Measurements from ENCODE around the gene CCDC142.

CCDC142 gene

DNA sequence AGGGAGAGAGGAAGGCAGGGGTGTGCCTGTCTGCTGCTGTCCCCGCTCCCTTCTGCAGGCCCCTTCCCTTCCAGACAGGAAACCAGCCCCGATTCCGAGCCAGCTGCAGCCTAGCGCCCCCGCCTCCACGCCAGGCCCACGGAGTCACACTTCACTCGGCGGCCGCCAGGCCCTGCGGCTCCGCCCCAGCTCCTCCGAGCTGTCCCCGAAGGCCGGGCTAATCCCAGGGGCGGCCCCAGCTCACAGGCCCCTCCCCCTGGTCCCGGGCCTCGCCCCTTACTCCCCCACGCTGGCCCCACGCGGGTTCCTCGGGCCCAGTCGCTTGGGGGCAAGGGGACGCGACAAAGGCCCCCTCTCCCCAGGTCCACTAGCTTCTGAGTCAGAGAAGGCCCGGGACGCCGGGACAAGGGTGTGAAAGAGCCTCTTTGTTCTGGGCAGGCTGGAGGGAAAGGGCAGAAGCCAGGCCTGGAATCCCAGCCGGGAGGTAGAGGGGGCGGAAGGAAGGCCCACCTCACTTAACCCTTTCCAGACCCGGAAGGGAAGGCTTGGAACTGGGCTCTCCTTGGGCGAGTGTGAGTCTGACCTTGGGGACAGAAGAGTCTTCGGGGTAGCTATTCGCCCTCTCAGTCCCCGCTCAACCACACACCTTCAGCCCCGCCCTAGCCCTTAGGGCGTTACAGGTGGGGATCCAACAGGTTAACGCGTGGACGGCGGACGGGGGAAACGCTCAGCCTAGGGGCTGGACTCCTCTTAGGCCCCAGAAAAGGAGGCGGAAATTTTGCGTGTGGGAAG lies 42.2 kb downstream of the CCDC142 start:
- peak; percentile 51 to 57 for DNase-seq

DNA sequence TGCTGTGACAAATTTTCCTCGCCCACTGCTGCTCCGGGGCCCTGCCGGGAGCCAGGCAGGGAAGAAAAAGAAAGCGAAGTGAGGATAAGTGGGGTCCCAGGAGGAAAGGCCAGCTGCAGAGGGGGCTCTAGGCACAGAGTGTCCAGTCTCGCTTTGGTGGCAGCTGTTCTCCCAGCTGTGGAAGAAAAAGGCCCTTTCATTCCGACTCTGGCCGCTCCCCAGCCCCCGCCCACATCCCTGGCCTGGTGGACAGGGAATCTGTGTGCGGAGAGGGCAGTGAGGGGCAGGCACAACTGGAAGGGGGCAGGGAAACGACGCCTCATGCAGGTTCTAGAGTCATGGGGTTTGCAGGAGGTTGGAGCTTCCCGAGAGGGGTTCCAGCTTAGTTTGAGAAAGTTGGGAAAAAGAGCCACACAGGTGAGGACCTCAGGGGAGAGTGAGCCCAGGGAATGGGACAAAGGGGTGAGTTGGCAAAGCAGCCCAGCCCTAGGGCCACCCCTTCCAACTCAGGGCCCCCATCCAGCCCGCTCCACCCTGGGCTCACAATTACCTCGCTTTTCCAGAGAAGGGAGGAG lies 42.9 kb downstream of the CCDC142 start:
- DNase-seq = no peak

DNA sequence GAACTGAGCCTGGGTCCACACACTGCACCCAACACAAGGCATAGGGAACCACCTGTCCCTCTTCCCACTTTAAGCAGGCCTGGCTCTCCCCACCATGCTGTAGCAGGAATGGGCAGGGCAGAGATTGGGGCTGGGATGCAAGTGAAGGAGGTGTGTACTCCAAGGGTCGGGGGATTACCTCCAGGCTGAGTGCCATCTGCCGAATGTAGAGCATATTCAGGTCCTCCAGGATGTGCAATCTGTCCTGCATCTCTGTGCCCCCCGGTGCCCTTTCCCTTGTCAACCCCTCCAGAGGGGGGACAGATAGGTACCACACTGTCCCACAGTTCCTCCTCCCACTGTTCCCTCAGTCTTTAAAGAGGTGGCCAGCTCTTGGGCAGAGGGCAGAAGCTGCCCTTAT lies 43.4 kb downstream of the CCDC142 start:
- no peak for DNase-seq

DNA sequence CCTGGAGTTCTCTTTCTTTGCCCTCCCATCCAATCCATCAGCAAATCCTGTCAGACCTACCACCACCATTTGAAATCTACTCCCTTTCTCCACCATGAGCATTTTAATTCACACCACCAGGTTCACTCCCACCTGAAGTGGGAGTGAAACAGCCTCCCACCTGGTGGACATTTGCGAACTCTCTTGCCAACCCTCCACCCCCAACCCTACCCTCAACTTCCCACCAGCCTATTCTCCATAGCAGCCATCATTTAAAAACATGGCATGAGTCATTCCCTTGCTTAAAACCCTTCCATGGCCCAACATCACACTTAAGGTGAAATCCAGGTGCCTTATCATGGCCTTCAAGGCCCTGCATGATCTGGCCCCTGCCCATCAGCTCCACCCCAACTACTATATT lies 44.5 kb downstream of the CCDC142 start:
- no peak for DNase-seq

DNA sequence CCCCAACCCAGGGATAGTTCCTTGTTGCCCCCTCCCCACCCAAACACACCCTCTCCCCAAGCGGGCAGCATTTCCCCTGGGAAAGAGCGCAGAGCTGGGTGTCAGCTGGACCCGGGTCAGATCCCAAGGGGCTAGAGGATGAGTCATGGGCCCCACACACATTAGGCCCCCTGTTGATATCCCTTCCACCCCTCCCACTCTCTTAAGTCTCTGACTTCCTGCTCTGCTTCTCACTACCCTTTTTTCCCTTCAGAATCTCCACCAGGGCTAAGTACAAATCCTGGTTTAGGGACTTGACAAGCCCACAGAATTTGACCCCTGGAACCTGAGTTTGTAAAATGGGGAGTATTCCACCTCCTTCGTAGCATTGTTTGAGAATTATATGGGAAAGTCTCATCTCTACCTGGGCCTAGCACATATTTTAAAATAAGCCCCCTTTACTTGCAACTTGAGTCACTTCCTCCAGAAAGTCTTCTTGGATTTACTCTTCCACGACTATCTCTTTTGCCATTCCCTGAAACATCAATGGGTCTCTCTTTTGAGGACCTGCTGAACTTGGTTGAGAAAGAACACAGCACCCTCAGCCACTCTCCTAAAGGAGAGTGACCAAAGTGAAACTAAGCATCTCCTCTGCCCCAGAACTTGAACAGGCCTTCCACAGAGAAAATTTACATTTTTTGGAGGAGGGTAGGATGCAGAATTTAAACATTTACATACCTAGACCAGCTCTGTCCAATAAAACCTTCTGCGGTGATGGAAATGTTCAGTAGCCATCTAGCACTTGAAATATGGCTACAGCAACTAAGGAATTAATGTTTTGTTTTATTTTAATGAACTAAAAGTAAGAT lies 45.7 kb downstream of the CCDC142 start:
- no peak for DNase-seq

DNA sequence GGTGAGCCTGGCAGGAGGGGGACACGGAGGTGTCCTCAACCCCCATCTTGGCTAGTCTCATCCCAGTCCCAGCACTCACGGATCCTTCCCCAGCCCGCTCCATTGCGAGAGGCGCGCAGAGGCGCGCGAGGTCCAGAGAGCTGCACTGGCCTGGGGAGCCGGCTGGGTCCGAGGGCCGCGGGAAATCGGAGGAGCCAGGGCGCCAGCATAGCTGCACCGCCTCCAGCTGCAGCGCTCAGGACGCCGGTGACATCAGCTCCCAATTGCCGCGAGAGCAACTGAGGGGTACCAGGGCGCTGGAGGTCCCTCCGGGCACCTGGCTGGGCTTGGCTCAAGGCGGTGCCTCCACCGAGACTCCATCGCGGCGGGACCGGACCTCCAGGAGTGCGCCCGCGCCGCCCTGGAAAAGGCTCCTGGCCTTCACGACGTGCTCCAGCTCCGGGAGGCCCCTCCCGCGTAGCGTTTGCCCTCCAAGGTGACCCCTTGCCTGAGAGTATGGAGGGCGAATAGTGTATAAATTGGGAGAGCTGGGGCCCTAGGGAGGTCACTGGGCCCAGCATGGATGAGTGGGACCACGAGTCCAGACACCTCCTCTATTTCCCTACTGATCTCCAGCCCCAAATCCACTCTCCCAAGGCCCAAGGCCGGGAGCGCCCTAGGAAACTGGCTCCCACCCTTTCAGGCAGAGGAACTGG lies 46.5 kb downstream of the CCDC142 start:
- DNase-seq = no peak

DNA sequence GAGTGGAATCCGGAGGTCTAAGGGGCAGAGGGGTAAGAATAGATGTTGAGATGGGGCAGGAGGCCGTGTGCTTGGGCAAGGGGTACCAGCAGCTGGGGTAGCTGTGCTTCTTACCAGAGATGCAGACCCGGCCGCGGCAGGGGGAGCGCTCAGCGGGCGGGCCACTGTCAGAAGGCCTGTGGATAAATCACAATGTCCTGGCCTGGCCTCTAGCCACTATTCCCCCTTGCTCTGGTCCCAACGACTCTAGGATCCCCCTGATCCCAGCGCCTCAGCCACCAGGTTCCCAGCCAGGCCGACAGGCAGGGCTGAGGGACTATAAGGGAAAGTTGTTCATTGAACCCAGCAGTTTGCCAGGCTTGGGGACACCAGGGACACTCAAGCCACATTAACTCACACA lies 52.3 kb downstream of the CCDC142 start:
- DNase-seq = no peak

DNA sequence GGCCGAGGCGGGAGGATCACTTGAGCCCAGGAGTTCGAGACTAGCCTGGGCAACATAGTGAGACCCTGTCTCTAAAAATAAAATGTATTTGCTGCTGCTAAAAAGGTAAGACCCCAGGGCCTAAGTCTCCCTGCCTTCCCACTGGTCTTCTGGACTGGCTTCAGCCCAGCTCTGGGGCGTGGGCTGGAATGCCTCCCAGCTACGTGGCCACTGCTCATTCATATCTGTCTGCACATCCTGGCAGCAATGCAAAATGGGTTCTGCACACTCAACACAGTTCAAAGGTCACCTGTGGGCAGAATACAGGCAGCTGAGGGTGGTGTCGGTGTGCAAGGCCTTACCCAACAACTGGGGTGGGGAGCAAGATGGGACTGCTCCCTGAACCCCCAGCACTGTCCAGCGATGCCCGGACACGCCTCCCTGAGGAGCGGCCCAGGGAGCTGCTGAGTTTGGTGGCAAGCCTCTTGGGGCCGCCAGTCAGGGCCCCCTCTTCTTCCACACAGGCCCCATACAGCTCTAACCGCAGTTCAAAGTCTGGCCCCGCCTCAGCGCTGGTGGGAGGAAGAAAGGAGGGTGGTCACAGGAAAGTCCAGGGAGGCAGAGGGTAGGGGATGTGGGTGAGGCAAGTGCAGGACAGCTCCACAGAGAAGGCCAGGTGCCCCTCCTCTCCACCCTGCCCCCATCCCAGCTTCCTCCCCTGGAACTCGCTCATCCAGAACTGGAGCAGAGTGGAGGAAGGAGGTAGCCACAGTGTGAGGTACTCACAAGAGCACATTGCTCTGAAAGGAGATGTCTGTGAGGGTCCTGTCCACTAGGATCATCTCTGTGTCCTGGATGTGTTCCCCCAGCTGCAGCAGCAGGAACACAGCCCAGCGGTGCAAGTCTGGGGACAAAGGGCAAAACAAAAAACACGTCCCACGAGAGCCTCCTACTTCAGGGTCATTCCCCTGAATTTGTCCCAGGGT lies 53.0 kb downstream of the CCDC142 start:
- DNase-seq = no peak

DNA sequence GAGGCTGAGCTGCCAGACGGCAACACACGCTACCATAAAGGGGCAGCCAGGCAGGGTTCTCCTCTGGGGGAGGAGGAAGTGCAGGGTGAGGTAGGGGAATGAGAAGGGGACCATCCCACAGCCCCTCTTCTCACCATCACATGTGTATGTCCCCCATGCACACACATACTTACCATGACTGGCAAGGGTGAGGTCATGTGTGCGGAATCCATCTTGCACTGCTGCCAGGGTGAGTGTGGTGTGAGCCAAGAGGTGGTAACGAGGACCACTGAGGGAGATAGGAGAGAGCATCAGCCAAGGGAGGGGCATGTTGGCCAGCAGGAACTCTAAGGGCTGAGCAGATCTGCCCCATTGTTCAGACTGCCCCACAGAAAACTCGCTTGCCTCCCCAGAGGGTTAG lies 54.1 kb downstream of the CCDC142 start:
- no peak for DNase-seq

DNA sequence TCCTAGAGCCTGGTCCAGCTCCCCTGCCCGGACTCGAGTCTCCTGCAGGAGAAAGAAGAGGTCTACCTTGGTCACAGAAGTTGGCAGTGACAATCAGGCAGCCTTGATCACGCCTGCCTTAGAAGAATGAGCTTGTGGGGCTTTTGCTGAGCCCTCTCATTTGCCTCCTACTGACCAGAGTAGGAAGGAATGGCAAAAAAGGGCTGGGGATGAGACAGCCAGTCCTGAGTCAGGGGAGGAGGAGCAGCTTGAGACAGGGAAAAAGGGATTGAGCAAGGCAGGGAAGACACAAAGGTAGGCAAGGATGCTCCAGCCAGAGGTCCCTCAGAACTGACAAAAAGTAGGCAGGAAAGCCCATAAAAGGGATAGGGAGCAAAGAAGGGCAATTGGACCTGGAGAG lies 55.2 kb downstream of the CCDC142 start:
- DNase-seq = no peak

DNA sequence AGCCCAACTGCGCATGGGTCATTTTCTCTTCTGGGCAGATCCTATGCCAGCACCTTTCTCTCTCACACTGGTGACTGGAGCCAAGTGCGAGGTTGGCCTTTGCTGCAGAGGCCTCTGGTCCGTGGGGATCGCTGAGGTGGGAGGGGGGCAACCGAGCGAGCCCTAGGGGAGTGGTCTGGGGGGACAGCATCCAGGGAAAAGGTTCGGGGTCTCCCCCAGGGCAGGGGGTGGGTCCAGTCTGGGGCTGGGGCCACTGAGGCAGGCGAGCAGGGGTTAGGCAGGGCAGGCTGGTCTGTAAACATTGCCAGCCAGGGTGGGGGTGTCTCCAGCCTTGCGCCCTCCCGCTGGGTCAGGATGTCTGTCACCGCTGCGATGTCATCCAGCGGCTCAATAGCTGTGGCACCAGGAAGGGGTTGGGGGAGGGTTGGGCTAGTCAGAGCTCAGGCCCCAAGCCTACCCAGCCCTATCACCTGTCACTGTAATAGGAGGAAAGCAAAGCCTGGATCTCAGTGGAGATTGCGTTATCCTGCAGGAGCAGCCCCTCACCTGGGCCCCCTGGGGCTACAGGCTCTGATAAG lies 56.5 kb downstream of the CCDC142 start:
- DNase-seq = no peak

DNA sequence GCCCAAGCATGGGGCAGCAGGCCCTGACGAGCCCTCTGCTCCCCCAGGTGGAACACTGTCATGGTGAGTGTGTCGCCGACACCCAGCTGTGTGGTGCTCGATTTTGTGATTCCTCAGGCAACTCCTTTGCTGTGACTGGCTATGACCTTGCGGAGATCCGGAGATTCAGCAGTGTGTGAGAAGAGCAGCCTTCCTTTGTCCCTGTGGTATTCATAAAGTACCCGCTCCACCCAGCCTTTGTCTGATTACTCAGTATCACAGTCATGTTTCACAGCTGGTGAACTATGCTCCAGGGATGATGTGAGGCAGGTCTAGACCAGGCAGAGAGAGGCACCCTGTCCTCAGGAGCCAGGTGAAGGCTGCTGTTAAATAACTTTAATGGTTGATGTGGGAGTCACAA lies 57.3 kb downstream of the CCDC142 start:
- no peak for DNase-seq

DNA sequence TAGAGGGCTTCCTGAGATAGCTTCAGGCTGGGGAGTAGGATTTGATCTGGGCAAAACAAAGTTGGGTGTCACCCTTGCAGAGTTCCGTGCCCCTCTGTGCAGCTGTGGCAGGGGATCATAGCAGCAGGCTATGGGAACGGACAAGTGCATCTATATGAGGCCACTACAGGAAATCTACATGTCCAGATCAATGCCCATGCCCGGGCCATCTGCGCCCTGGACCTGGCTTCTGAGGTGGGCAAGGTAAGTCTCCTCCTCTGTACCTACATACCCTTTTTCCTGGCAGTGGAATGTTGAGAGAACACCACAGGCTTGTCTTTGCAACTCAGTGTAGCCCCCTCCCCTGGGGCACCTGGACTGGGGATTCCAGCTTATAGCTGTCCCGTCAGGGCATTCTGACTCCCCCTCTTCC lies 57.8 kb downstream of the CCDC142 start:
- no peak for DNase-seq

DNA sequence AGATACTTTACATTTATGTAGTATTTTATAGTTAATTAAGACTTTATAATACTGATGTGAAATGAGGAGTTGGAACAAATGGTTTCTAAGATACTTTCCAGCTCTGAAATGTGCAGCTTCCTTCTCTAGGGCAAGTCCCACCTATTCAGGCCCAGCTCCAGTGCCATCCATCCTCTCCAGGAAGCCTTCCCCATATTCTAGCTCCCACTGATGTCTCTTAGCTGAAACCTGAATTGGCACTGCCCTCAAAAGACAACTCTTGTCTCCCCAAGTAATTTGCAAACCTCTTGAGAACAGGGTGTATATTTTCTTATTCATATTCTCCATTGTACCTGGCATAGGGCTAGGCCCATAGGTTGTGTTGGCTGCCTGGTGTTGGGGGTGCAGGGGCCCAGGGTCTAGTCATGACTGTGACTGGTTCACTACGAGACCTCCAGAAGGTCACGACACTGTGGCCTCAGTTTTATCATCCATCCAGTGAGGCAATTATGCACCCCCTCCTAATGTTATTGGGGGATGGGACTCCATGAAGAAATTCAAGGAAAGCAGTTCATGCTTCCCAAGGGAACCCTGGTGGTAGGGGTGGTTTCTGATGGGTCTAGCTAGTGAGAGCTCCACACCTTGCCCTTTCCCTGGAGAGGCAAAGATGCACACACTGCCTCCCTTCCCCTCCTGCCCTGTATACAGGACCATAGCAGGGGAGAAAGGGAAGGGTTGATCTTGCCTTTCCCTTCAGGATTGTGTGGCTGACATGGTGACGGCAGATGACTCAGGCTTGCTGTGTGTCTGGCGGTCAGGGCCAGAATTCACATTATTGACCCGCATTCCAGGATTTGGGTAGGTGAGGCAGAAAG lies 58.4 kb downstream of the CCDC142 start:
- DNase-seq = no peak

Measured in inflammatory macrophage treated with lipopolysaccharide for 1 hour (primary cell).